ENCODE results near the gene PDCD1. TPM values are rescaled to one million over a fixed set of nuclear protein-coding genes. Genes with fewer than 3 reads are reported as not detected.
"Not testable (repeated sequence)": the region's sequence is repeated elsewhere in the genome, so short reads cannot be mapped to it uniquely, and the experiment has no call there.

PDCD1 gene
- total RNA-seq, 1 donor: not detected

- no peak for DNase-seq (ENCODE audit: insufficient read length, low spot score, missing footprints)
- Histone ChIP-seq H3K36me3 (ENCODE audit: insufficient read depth, low read length) (no peaks in the 10 kb centered on the region), H4K20me1 (ENCODE audit: insufficient read depth, low read length) (no peaks in the 10 kb centered on the region), H2AFZ (ENCODE audit: low read length) (no peak overlapping the region), H3K4me1 (ENCODE audit: insufficient read depth, low read length) (no peaks in the 10 kb centered on the region), H3K4me3 (ENCODE audit: insufficient read depth, low read length) (no peak overlapping the region), H3K9me3 (ENCODE audit: low read depth, low read length) (no peaks in the 10 kb centered on the region), H3K79me2 (ENCODE audit: insufficient read depth, low read length) (no peaks in the 10 kb centered on the region), H3K27ac (ENCODE audit: low read depth, low read length) (no peak overlapping the region), H3K4me2 (ENCODE audit: insufficient read depth, low read length) (no peak overlapping the region), H3K27me3 (ENCODE audit: insufficient read depth, low read length) (peaks cover 6% of the 10 kb centered on the region)
- TF ChIP-seq CTCF (IDR thresholded peaks at IDR 0.05; ENCODE audit: extremely low read depth, low read depth, low read length): no peak
Observed at GRCh38 chr2:241822264-241822623, 36.5 kb downstream of the PDCD1 start.

DNA sequence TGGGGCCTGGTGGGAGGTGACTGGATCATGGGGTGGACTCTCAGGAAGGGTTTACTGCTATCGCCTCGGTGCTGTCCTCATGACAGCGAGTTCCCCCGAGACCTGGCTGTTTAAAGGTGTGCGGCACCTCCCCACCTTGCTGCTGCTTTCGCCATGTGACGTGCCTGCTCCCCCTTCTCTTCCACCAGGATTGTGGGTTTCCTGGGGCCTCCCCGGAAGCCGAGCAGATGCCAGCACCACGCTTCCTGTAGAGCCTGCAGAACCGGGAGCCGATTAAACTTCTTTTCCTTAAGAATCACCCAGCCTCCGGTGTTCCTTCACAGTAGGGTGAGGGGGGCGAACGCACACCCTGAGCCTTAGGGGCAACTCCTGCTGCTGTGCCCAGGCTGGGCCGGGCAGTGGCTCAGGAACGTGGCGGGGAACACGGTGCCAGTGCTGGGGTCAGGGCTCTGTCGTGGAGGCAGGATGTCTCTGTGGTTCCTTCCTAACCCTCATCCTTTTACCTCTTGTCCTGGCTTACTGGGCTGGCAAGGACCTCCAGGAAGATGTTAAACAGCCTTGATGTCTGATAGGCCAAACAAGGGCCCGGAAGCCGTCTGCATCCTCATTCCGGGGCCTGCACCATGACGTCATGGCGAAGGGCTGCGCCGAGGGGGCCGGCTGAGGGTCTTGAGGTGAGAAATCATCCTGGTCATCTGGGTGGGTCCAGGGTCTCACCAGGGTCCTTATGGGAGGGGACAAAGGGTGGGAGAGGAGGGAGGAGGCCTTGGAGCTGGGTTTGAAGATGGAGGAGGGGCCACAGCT, 37.0 kb downstream of the PDCD1 start:
- H3K4me2 ChIP-seq (ENCODE audit: insufficient read depth, low read length): no peak overlapping the region
- H3K27ac ChIP-seq (ENCODE audit: low read depth, low read length): no peak overlapping the region
- H3K9me3 ChIP-seq (ENCODE audit: low read depth, low read length): no peaks in the 10 kb centered on the region
- no peaks in the 10 kb centered on the region for H3K36me3 ChIP-seq (ENCODE audit: insufficient read depth, low read length)
- H2AFZ ChIP-seq (ENCODE audit: low read length): no peak overlapping the region
- no peak for TF ChIP-seq CTCF (IDR thresholded peaks at IDR 0.05; ENCODE audit: extremely low read depth, low read depth, low read length)
- no peak for DNase-seq (ENCODE audit: insufficient read length, low spot score, missing footprints)
- H3K4me3 ChIP-seq (ENCODE audit: insufficient read depth, low read length): no peak overlapping the region
- no peaks in the 10 kb centered on the region for H4K20me1 ChIP-seq (ENCODE audit: insufficient read depth, low read length)
- no peaks in the 10 kb centered on the region for H3K79me2 ChIP-seq (ENCODE audit: insufficient read depth, low read length)
- H3K27me3 ChIP-seq (ENCODE audit: insufficient read depth, low read length): peaks cover 6% of the 10 kb centered on the region
- H3K4me1 ChIP-seq (ENCODE audit: insufficient read depth, low read length): no peaks in the 10 kb centered on the region

GRCh38 chr2:241820625-241821384, 37.9 kb downstream of the PDCD1 start:
- Histone ChIP-seq H3K36me3 (ENCODE audit: insufficient read depth, low read length) (no peaks in the 10 kb centered on the region), H3K4me3 (ENCODE audit: insufficient read depth, low read length) (no peak overlapping the region), H2AFZ (ENCODE audit: low read length) (no peak overlapping the region), H3K9me3 (ENCODE audit: low read depth, low read length) (no peaks in the 10 kb centered on the region), H3K4me1 (ENCODE audit: insufficient read depth, low read length) (no peaks in the 10 kb centered on the region), H3K27me3 (ENCODE audit: insufficient read depth, low read length) (peaks cover 6% of the 10 kb centered on the region), H3K27ac (ENCODE audit: low read depth, low read length) (no peak overlapping the region), H3K4me2 (ENCODE audit: insufficient read depth, low read length) (no peak overlapping the region), H4K20me1 (ENCODE audit: insufficient read depth, low read length) (no peaks in the 10 kb centered on the region), H3K79me2 (ENCODE audit: insufficient read depth, low read length) (no peaks in the 10 kb centered on the region)
- DNase-seq (ENCODE audit: insufficient read length, low spot score, missing footprints): no peak
- TF ChIP-seq CTCF (IDR thresholded peaks at IDR 0.05; ENCODE audit: extremely low read depth, low read depth, low read length): no peak

GRCh38 chr2:241819947-241820624, 38.6 kb downstream of the PDCD1 start:
- H3K36me3 ChIP-seq (ENCODE audit: insufficient read depth, low read length); H3K27ac ChIP-seq (ENCODE audit: low read depth, low read length); H2AFZ ChIP-seq (ENCODE audit: low read length); H3K79me2 ChIP-seq (ENCODE audit: insufficient read depth, low read length); H4K20me1 ChIP-seq (ENCODE audit: insufficient read depth, low read length); H3K4me3 ChIP-seq (ENCODE audit: insufficient read depth, low read length); H3K27me3 ChIP-seq (ENCODE audit: insufficient read depth, low read length); H3K4me1 ChIP-seq (ENCODE audit: insufficient read depth, low read length); DNase-seq (ENCODE audit: insufficient read length, low spot score, missing footprints); H3K4me2 ChIP-seq (ENCODE audit: insufficient read depth, low read length); H3K9me3 ChIP-seq (ENCODE audit: low read depth, low read length): not testable (repeated sequence)
